GM03348 (cell line): ENCODE results near the gene APOL6.
"Not testable (repeated sequence)": the region's sequence is repeated elsewhere in the genome, so short reads cannot be mapped to it uniquely, and the experiment has no call there.

ENCODE experiments used
- DNase-seq: peaks from one replicate; pipeline ENCODE4 v3.0.0; 2012; ENCODE audit warnings: low spot score

Gene APOL6

DNA sequence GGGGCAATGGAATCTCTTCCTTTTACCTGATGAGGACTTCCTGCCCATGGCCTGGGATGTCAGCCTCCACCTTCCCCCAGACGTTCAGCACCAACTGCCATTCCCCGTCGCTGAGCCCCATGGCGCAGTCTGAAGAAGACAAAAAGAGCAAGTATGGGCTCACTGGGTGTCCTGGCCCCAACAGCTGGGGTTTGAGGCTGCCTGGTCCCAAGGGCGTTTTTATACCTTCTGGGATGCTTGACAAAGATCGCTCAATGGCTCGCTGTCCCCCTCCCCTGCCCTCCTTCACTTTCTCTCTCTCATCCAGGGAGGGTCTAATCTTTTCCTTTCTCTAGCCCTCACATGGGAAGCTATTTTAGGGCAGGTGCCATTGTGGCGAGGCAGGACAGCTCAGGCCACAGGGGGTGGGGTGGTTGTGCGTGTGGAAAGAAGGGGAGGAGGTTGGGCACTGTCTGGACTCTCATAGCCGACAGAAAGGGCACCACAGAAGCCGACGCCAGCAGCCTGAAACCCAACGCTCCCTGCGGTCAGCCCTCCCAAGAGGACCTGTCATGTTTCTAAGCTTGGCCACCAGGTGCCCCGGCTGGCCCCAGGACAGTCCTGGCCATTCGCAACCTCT, 31.0 kb upstream of the APOL6 start, which contains the start of gene MB:
TSS of gene MB (minus strand) at position 193 of the 619 bp plus-strand sequence. CDS start at position 121, 72 bp downstream.
- DNase-seq, result no peak

DNA sequence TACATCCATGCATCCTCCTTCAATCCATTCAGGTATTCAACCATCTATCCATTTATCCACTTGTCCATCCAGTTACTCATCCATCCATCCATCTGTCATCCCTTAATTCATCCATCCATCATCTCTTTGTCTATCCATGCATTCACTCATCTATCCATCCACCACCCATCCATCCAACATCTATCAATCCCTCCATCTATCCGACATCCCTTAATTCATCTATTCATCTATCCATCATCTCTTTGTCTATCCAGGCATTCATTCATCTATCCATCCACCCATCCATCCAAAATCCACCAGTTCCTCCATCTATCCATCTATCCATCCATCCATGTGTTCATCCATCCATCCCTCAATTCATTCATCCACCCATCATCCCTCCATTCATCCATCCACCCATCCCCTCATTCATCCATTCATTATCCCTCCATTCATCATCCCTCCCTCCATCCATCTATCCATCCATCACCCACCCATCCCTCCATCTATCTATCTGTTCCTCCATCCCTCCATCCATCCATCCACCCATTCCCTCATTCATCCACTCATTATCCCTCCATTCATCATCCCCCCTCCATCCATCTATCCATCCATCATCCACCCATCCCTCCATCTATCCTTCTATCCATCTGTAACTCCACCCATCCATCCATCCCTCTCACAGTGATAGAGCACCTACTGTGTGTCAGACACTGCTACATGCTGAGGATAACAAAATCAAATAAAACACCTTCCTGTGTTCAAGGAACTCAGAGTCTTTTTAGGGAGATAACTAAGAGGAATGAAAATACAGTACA, 29.6 kb upstream of the APOL6 start:
- no peak for DNase-seq

DNA sequence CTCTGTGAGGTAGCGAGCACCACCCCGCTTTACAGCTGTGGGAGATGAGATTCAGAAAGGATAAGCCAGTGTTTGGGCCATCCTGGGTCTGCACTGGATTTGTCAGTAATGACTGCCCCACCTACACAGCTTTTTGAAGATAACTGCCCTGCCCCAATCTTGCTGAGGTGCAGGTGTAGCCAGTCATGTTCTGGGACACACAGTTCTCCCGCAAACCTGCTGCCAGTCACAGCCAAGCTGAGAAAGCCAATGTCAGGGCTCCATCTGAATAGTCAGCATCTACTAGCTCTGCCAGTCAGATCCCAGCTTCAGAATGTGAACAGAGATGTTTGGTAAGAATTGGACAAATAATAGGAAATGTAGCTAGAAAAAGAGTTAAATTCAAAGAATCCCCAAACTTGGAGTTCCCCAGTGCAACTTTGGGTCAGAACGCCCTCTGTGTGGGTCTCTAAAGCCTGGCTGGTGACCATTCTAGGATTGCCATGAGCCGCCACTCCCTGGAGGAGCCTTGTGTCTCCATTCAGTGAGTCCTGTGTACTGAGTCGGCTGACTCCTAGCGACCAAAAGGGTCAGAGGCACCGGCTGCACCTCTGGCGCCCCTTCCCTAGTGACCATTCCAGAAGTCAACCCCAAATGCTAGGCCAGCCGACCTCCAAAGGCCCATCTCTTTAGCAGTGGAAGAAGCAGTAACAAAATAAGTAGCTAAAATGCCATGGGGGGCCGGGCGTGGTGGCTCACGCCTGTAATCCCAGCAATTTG, 28.7 kb upstream of the APOL6 start:
- DNase-seq, result no peak

DNA sequence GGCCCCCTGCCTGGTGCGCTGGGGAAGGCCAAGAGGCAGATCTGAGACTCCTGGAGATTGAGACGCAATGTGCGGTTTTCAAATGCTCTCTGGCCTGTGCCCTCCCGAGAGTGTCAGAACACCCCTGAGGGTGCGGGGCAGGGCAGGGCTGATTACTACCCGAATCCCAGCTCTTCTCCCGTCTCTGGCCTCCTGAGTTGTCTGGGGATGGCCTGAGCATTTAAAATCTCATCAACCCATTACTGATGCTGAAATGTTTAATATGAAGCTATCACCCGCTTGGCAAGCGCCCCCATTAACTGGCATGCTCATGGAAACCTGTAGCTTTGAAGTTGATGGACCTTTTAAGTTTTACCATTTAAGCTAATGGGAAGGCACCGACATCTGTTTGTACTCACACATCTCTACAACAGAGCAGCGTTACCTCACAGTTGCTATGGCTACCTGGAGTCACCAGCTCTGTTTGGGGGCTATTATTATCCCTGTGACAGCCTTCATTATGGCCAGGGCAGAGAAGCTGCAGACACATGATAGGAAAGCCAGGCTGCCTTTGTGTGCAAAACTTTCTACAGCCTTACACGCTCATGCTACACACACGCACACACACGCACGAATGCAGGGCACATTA, 27.5 kb upstream of the APOL6 start:
- DNase-seq, result no peak

DNA sequence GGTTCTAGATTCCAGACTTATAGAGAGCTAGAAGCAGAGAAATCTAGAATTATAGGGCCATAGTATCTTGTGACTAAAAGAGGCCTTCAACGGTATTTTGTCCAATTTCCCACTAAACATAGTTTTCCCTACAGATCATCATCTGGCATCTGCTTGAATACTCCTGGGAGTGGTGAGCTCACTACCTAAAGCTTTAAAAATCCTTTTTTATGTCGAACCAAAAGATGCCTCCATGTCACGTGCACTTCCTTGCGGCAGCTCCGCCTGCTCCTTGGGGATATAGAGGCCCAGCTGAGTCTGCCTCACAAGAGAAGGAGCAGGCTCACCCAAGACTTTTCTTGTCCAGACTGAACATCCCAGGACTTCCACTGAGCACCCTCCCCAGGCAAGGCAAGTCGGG, 26.8 kb upstream of the APOL6 start:
- no peak for DNase-seq

DNA sequence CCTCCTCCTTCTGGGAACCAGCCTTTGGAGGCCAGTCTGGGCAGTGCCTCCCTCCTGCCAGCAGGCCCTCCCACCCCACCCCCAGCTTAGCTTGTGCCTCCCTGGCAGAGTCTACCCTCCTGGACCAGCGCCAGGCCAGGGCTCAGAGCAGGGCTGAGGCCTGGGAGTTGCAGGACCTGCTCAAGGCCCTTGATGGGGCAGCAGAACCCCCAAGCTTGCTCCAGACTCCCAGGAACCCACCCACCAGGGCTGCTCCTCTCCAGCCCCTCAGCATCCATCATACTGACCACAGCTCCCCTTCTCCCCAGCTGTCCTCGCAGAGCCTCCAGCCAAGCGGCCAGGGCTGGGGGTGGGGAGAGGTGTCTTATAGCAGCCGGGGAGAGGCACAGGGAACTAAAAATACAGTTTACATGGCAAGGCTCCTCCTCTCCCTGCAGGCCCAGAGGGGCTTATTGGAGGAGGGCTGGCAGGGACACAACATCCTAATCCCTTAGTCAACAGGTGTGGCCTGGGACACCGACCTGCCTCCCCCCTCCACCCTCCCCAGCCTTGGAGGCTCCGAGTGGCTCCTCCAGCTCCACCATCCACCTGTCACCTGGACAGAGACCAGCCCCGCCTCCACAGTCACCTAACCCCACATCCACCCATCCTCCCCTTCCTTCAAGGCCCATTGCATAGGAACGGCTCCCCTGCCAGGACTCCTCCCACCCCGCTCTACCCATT, 25.9 kb upstream of the APOL6 start:
- DNase-seq, result no peak

DNA sequence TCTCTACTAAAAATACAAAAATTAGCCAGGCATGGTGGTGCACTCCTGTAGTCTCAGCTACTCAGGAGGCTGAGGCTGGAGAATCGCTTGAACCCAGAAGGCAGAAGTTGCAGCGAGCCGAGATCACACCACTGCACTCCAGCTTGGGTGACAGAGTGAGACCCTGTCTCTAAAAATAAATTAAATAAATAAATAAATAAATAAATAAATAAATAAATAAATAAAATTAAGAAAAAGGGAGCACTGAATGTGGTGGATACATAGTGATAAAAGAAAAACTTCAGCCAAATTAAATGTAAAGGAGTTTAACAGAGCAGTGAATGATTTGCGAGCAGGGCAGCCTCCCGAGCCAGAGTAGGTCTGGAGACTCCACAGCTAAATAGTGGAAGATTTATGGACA, 24.4 kb upstream of the APOL6 start:
- not testable (repeated sequence) for DNase-seq

DNA sequence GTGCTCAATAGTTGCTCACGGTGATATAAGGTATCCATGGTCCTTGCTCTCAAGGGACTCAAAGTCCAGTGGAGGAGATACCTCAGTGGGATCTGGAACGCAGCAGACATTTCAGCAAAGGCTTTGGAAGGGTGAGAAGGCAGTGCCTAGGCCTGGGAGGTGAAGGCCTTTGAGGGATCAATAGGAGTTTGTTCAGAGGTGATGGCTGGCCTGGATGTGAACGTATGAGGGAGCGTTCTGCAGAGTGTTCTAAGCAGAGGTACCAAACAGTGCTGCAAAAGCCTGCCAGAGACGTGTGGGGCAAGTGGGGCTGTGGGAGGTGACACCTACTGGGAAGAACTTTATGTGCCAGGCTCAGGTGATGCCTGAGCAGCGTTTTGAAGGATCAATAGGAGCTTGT, 23.7 kb upstream of the APOL6 start:
- DNase-seq, result no peak

DNA sequence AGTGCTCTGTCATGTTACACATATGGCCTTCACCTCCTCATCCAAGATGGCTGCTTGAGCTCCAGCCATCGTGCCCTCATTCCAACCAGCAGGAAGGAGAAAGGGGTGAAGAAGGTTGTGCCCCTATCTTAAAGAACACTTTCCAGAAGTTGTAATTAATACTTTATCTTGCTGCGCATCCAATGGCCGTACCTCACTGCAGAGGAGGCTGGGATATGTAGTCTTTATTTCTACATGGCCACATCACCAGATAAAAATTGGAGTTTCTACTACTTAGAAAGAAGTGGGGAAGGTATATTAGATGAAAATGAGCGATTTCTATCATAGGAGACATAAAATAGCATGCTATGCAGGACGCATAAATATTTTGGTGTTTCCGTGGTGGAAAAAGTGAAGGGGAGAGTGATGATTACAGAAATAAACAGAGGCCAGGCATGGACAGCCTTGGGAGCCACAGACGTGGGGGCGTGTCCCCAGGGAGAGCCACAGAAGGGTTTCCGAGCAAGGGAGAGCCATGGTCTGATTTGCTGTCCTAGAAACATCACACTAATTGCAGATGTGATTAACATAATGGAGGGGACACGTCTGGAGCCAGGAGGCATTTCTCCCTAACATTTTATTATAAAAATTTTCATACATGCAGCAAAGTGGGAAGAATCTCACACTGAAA, 22.3 kb upstream of the APOL6 start:
- DNase-seq, result no peak

DNA sequence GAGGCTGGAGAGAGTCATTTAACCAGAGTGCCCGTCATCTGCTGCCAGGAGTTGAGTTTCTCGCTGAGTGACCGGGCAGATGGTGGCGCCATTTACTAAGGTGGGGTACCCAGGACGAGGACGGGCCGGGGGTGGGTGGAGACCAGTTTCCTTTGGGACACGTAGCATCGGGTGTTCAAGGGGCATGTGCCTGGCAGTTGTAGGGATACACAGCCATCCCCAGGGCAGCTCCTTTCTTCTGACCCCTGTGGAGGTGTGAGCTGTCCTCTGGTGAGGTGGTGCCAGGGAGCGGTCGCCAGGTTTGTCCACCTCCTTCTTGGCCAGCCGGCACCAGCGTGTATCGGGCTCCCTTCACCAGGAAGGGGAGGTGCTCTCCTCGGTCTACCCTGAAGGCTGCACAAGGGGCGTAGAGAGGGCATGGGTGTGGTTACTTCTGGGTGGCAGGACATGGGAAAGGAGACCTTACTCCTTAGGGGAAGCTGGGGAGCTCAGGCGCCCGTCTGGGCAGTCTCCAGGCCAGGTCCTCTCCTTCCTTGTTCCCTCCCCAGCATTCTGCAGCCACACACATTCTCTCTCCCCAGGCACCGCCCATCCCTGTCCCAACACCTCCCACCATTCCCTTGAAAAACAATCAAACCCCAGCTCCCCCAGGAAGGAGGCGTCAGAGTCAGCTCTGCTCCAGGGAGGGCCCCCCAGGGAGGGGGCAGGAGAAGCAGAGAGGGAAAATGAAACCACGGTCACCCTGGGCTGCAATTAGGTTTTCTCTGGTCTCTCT, 20.8 kb upstream of the APOL6 start:
- peak; percentile 88 for DNase-seq

DNA sequence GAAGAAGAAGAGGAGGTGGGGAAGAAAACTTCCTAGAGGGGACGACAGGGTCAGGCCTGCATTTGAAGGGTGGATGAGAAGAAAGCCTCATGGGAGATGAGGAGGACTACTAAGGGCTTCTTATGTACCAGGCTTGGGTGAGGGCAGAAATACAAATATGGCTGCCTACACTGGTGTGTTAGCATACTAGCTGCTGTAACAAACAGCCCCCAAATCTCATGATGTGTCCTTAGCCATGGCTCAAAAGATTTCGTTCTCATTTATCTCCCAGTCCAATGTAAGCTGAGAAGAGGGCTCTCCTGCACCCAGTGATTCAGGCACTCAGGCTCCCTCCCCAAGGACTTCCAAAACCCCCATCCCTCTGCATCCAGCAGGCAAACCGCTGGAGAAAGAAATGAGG, 19.5 kb upstream of the APOL6 start:
- no peak for DNase-seq

DNA sequence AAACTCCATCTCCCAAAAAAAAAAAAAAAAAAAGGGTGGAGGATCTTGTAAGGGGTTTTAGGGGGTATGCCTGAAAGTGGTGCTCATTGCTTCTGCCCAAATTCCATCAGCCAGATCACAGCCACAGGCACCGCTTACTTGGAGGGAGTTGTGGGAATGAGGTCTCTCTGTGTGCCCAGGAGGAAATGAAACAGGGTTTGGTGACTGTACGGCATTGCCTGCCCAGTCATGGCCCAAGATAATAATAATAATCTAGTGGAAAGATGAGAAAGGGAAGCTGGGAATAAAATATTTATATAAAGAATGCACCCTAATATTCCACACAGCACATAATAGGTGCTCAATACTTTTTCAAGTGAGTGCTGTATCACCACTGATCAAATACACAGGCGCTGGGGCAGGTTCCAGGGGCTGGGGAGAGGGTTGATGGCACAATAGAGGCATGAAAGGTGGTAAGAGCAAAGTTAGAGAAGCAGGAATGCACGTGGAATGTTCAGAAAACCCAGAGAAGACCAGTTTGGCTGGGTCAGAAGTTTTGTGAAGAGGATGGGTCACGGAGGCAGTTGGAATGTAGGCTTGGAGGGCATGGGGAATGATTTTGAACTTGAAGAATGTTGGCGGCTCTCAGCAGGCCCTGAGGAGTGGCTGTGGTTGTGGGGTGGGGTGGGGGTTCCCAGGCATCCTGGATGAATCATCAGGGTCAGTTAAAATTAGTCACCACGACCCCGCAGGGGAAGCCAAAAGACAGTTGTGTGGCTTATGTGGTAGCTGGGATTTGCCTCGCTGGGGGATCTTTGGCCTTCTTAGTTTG, 18.6 kb upstream of the APOL6 start:
- peak; percentile 96 for DNase-seq

DNA sequence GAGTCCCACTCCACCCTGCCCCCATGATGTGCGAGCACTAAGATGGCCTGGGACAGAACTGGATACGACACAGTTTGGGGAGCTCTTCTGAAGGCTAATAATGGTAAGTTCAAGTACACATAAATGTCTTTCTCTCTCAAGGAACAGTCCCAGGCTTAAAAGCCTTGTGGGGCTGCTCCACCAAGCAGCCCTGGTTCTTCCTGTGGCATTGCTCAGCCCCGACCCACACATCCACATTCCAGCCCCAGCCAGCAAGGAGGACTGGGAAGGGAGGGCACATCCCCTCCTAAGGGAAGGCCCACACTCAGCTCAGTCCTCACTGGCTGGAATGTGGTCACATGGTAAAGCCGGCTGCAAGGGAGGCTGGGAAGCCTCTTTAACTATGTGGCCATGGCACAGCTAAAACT, 17.9 kb upstream of the APOL6 start:
- DNase-seq, result peak; percentile 74

DNA sequence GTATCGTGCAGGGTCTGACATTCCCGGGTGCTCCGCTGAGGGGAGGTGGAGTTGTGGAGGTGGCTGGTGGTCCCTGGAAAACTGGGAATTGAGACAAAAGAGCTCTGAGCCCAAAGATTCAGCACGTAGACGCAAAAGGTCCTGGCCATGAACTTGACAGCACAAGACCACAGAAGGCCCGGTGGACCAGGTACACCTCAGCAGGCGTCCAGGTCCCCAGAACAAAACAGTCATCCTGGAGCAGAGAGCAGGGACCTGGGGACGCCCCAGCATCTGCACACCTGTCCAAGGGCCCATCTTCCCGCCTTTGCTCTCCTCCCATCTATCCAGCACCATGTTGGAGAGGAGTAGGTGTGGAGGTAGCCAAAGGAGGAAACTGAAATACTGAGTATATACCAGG, 17.4 kb upstream of the APOL6 start:
- DNase-seq, result no peak

DNA sequence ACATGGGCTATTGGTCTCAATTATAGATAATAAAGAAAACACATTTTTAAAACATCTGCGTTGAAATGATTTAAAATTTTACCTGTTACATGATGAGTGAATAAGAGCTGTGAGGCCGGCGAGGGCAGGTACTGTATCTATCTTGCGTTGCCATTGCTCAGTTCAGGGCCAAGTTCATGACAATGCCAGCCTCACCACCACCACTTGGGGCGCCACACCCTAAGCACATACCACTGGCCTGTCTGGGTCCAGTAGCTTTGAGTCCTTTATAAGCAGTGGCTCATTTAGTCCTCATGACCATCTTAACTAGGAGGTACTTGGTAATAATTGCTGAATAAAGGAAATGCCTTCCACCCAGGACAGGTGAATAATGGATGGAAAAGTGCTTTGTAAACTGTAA, 16.6 kb upstream of the APOL6 start:
- DNase-seq, result no peak

DNA sequence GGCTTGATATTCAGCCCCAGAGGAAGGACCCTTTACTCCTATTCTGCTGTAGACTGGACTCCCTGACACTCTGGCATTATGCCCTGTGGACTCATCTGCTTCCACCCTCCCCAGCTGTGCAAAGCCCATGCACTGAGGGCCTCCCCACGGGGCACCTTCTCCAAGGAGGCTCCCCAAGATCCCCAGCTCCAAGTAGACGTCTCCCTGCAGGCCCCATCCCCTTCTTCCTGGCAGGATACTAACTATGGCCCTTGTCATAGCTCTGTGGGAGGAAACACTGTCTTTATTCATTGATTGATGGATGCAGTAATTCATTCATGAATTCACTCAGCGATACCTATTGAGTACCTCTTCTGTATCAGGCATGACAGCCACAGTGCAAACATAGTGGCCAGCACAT, 15.3 kb upstream of the APOL6 start:
- DNase-seq, result no peak

DNA sequence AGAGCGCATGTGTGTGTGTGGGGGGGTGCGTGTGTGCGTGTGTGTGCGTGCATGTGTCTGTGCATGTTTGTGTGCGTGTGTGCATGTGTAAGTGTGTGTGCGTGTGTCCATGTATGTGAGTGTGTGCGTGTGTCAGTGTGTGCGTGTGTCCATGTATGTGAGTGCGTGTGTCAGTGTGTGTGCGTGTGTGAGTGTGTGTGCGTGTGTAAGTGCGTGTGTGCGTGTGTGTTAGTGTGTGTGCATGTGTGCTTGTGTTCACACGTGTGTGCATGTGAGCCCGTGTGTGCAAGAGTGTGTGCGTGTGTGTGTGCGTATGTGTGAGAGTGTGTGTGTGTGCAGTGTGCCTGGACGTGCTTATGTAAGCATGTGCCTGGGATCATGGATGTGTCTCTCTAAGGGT, 14.7 kb upstream of the APOL6 start:
- DNase-seq, result no peak

DNA sequence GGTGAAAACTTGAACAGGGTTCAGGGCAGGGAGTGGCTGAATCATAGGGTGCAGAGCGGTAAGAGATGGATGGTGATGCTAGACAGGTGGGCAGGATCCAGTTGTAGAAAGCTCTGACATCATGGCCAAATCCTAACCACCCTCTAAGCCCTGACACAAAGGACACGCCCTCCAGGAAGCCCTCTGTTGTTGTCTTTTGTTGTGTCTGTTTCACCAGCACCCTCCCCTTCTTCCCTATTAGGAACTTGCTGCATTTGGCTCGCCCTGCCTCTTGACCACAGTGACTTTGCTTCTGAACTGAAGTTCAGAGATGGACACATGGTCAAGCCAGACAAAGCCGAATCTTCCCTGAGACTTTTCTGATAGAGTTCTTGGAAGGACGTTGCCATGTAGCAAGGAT, 14.2 kb upstream of the APOL6 start:
- no peak for DNase-seq

DNA sequence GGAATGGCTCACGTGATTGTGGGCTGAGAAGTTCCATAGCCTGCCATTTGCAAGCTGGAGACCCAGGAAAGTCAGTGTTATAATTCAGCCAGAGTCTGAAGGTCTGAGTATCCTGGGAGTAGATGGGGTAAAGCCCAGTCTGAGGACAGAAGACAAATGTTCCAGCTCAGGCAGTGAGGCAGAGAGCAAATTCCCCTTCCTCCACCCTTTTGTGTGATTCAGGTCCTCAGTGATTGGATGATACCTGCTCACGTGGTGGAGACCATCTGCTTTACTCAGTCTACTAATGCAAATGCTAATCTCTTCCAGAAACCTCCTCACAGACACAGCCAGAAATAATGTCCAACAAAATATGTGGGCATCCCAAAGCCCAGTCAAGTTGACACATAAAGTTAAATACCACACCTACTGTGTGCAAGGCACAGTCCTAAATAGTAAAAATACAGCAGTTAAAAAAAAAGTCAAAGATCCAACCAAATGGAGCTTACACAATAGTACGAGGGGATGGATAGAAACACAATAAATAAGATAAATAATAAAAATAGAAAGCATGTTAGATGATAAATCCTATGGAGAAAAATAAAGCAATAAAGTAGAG, 13.2 kb upstream of the APOL6 start:
- no peak for DNase-seq
